Measurements from ENCODE around the gene PCDHA3. TPM values are rescaled to one million over a fixed set of nuclear protein-coding genes. Genes with fewer than 3 reads are reported as not detected.

The PCDHA3 gene
- total RNA-seq, 1 experiment from 2014 or later = not detected

Other genes starting within 250 kb of the PCDHA3 start
- 49.3 and 54.0 TPM in 2 replicates for gene SRA1, start 243.6 kb upstream of the PCDHA3 start, total RNA-seq (2021)
- gene APBB3, start 236.5 kb upstream of the PCDHA3 start, total RNA-seq (2021) = 23.8 and 23.9 TPM in 2 replicates
- 92.0 and 92.3 TPM in 2 replicates for gene SLC35A4, start 236.2 kb upstream of the PCDHA3 start, total RNA-seq (2021)
- gene CD14, start 167.9 kb upstream of the PCDHA3 start, total RNA-seq (2021) = 0.13 TPM in 1 of 2 replicates, not detected in the other
- gene TMCO6, start 161.6 kb upstream of the PCDHA3 start, total RNA-seq (2021) = 37.3 and 39.3 TPM in 2 replicates
- 84.9 and 86.6 TPM in 2 replicates for gene NDUFA2, start 153.4 kb upstream of the PCDHA3 start, total RNA-seq (2021)
- 75.2 and 79.3 TPM in 2 replicates for gene IK, start 153.2 kb upstream of the PCDHA3 start, total RNA-seq (2021)
- gene WDR55, start 136.2 kb upstream of the PCDHA3 start, total RNA-seq (2021) = 24.7 and 26.6 TPM in 2 replicates
- gene DND1, start 127.5 kb upstream of the PCDHA3 start, total RNA-seq (2021) = 2.3 and 2.4 TPM in 2 replicates
- gene HARS1, start 109.7 kb upstream of the PCDHA3 start, total RNA-seq (2021) = 70.2 and 76.3 TPM in 2 replicates
- 20.2 and 20.5 TPM in 2 replicates for gene HARS2, start 109.6 kb upstream of the PCDHA3 start, total RNA-seq (2021)
- 61.0 and 61.8 TPM in 2 replicates for gene ZMAT2, start 100.6 kb upstream of the PCDHA3 start, total RNA-seq (2021)
- 0.44 and 0.61 TPM in 2 replicates for gene PCDHA1, start 14.9 kb upstream of the PCDHA3 start, total RNA-seq (2021)
- 0.18 and 0.20 TPM in 2 replicates for gene PCDHA2, start 6.2 kb upstream of the PCDHA3 start, total RNA-seq (2021)
- gene PCDHA4, start 6.0 kb downstream of the PCDHA3 start, total RNA-seq (2021) = 3.5 and 3.9 TPM in 2 replicates
- gene PCDHA5, start 20.6 kb downstream of the PCDHA3 start, total RNA-seq (2021) = 0.33 and 0.39 TPM in 2 replicates
- 4.5 and 4.9 TPM in 2 replicates for gene PCDHA6, start 26.9 kb downstream of the PCDHA3 start, total RNA-seq (2021)
- 0.48 and 0.86 TPM in 2 replicates for gene PCDHA7, start 33.2 kb downstream of the PCDHA3 start, total RNA-seq (2021)
- gene PCDHA8, start 40.1 kb downstream of the PCDHA3 start, total RNA-seq (2021) = 0.57 and 0.79 TPM in 2 replicates
- 0.46 and 0.55 TPM in 2 replicates for gene PCDHA9, start 47.3 kb downstream of the PCDHA3 start, total RNA-seq (2021)
- gene PCDHA10, start 54.8 kb downstream of the PCDHA3 start, total RNA-seq (2021) = 10.4 and 10.7 TPM in 2 replicates
- 6.3 and 6.6 TPM in 2 replicates for gene PCDHA11, start 67.9 kb downstream of the PCDHA3 start, total RNA-seq (2021)
- gene PCDHA12, start 74.3 kb downstream of the PCDHA3 start, total RNA-seq (2021) = 7.1 and 7.2 TPM in 2 replicates
- gene PCDHA13, start 81.1 kb downstream of the PCDHA3 start, total RNA-seq (2021) = 1.0 and 1.1 TPM in 2 replicates
- gene PCDHAC1, start 125.2 kb downstream of the PCDHA3 start, total RNA-seq (2021) = 8.0 and 8.7 TPM in 2 replicates
- gene PCDHAC2, start 165.4 kb downstream of the PCDHA3 start, total RNA-seq (2021) = 4.8 and 5.4 TPM in 2 replicates